ENCODE measurements around the gene PALD1.

PALD1 gene

GRCh38 chr10:70558871-70559810 is 80.6 kb downstream of the PALD1 start:
- no peak for DNase-seq

- no peak for DNase-seq
Observed at GRCh38 chr10:70559861-70560260, 81.3 kb downstream of the PALD1 start.

GRCh38 chr10:70560511-70560941 is 82.0 kb downstream of the PALD1 start:
- DNase-seq, result no peak

- peak; percentile 37 for DNase-seq
Observed at GRCh38 chr10:70561070-70561469, 82.5 kb downstream of the PALD1 start.

GRCh38 chr10:70561558-70561957 is 83.0 kb downstream of the PALD1 start:
- DNase-seq, result no peak

- DNase-seq, result no peak
Observed at GRCh38 chr10:70562036-70562755, 83.6 kb downstream of the PALD1 start.

- no peak for DNase-seq
Observed at GRCh38 chr10:70563230-70563629, 84.7 kb downstream of the PALD1 start.

- DNase-seq, result no peak
Observed at GRCh38 chr10:70564113-70564725, 85.7 kb downstream of the PALD1 start.

GRCh38 chr10:70564901-70565351 is 86.4 kb downstream of the PALD1 start:
- no peak for DNase-seq

GRCh38 chr10:70565556-70566514 is 87.3 kb downstream of the PALD1 start:
- DNase-seq, result no peak

GRCh38 chr10:70566515-70567290 is 88.1 kb downstream of the PALD1 start:
- DNase-seq, result no peak

GRCh38 chr10:70567603-70568002 is 89.0 kb downstream of the PALD1 start:
- no peak for DNase-seq

GRCh38 chr10:70568113-70568512 is 89.5 kb downstream of the PALD1 start:
- DNase-seq, result no peak

- DNase-seq, result no peak
Observed at GRCh38 chr10:70568781-70569495, 90.4 kb downstream of the PALD1 start.

- DNase-seq, result no peak
Observed at GRCh38 chr10:70571236-70571635, 92.7 kb downstream of the PALD1 start.

- DNase-seq, result no peak
Observed at GRCh38 chr10:70571636-70572439, 93.3 kb downstream of the PALD1 start.

- DNase-seq, result no peak
Observed at GRCh38 chr10:70573599-70574506, 95.3 kb downstream of the PALD1 start.

GRCh38 chr10:70575486-70575873 is 96.9 kb downstream of the PALD1 start:
- DNase-seq, result no peak

All from NCI-H2227 treated with DMSO at 0.1 percent for 48 hours (cell line).